Ishikawa (cell line): ENCODE data around the gene VSTM2B.

Experiments
- CEBPB ChIP-seq: IDR thresholded peaks from 2 replicates; pipeline ENCODE4 v1.6.1; 2012
- CREB1 ChIP-seq: IDR thresholded peaks from 2 replicates; pipeline ENCODE4 v1.6.1; 2012; ENCODE audit warnings: low read depth
- EGR1 ChIP-seq: IDR thresholded peaks from 2 replicates; pipeline ENCODE4 v1.6.1; 2012
- EP300 ChIP-seq: IDR thresholded peaks from 2 replicates; pipeline ENCODE4 v1.6.1; 2012; ENCODE audit warnings: borderline replicate concordance
- FOXM1 ChIP-seq: IDR thresholded peaks from 2 replicates; pipeline ENCODE4 v1.6.1; 2012; ENCODE audit warnings: low read depth, borderline replicate concordance
- NFIC ChIP-seq: IDR thresholded peaks from 2 replicates; pipeline ENCODE4 v1.6.1; 2012
- RAD21 ChIP-seq: IDR thresholded peaks from 2 replicates; pipeline ENCODE4 v1.6.1; 2012; ENCODE audit warnings: low read depth
- TAF1 ChIP-seq: IDR thresholded peaks from 2 replicates; pipeline ENCODE4 v1.6.1; 2012; ENCODE audit warnings: low read depth, mild to moderate bottlenecking
- TCF12 ChIP-seq: IDR thresholded peaks from 2 replicates; pipeline ENCODE4 v1.6.1; 2012; ENCODE audit warnings: low read depth
- TEAD4 ChIP-seq: IDR thresholded peaks from 2 replicates; pipeline ENCODE4 v1.6.1; 2012
- YY1 ChIP-seq: IDR thresholded peaks from 2 replicates; pipeline ENCODE4 v1.6.1; 2012; ENCODE audit warnings: low read depth
- ZBTB7A ChIP-seq: IDR thresholded peaks from 2 replicates; pipeline ENCODE4 v1.6.1; 2012; ENCODE audit warnings: low read depth
- TF ChIP-seq, protein P1 (sequence below): IDR thresholded peaks from 2 replicates; pipeline ENCODE4 v1.6.1; 2012; ENCODE audit warnings: low read depth, mild to moderate bottlenecking
- TF ChIP-seq, protein P2 (sequence below): IDR thresholded peaks from 2 replicates; pipeline ENCODE4 v1.6.1; 2012
- TF ChIP-seq, protein P3 (sequence below): IDR thresholded peaks from 2 replicates; pipeline ENCODE4 v1.6.1; 2012

Gene VSTM2B

DNA sequence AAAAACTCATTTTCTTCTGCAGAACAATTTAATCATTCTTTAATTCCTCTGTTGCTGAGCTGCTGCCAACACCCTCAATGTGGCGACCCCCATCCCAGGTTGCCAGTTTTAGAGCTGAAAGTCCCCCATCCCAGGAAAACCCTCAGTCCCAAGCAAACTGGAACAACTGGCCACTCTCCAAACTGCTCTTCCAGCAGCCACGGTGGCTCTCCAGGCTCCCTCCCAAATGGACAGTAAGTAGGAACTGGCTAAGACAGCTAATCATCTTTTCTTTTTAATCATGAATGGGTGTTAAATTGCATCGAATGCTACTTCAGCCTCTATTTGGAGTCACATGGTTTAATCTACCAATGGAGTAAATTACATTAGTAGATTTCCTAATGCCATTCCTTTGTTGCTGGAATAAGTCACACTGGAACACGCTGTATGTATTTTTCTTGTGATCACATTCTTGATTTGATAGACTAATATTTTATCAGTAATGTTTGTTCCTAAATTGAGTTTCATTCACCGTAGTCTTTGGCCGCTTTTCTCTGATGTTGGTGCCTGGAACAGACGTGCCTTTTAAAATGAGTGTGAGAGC, 33.7 kb upstream of the VSTM2B start:
- TF ChIP-seq TAF1 (no peak), YY1 (no peak), FOXM1 (no peak), EP300 (no peak), TEAD4 (no peak), TCF12 (no peak), RAD21 (no peak)
- TF ChIP-seq, protein P1, sequence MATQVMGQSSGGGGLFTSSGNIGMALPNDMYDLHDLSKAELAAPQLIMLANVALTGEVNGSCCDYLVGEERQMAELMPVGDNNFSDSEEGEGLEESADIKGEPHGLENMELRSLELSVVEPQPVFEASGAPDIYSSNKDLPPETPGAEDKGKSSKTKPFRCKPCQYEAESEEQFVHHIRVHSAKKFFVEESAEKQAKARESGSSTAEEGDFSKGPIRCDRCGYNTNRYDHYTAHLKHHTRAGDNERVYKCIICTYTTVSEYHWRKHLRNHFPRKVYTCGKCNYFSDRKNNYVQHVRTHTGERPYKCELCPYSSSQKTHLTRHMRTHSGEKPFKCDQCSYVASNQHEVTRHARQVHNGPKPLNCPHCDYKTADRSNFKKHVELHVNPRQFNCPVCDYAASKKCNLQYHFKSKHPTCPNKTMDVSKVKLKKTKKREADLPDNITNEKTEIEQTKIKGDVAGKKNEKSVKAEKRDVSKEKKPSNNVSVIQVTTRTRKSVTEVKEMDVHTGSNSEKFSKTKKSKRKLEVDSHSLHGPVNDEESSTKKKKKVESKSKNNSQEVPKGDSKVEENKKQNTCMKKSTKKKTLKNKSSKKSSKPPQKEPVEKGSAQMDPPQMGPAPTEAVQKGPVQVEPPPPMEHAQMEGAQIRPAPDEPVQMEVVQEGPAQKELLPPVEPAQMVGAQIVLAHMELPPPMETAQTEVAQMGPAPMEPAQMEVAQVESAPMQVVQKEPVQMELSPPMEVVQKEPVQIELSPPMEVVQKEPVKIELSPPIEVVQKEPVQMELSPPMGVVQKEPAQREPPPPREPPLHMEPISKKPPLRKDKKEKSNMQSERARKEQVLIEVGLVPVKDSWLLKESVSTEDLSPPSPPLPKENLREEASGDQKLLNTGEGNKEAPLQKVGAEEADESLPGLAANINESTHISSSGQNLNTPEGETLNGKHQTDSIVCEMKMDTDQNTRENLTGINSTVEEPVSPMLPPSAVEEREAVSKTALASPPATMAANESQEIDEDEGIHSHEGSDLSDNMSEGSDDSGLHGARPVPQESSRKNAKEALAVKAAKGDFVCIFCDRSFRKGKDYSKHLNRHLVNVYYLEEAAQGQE, result no peak

DNA sequence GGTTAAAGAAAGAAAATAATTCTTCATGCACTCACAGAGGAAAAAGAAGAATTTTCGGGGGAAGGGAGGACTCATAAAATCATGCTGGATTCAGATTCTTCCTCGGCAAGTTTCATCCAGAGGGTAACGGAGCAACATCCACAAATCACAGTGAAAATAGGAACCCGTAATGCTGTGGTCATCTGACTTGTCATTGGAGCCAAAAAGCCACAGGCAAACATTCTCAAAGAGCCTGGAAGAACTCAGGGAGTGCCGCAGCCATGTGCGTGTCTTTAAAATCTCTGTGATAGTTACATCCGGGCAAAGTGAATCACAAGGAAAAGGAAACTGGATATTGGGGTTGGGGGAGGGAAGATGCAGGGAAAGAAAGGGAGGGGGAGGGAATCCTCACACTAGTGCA, 33.0 kb upstream of the VSTM2B start:
- no peak for TF ChIP-seq EGR1
- TF ChIP-seq CREB1, result no peak
- no peak for TF ChIP-seq RAD21
- TF ChIP-seq FOXM1, result no peak
- TF ChIP-seq, protein P1, result no peak
- TF ChIP-seq ZBTB7A, result no peak
- TF ChIP-seq NFIC, result no peak
- TF ChIP-seq CEBPB, result no peak
- no peak for TF ChIP-seq YY1
- TF ChIP-seq, protein P2, sequence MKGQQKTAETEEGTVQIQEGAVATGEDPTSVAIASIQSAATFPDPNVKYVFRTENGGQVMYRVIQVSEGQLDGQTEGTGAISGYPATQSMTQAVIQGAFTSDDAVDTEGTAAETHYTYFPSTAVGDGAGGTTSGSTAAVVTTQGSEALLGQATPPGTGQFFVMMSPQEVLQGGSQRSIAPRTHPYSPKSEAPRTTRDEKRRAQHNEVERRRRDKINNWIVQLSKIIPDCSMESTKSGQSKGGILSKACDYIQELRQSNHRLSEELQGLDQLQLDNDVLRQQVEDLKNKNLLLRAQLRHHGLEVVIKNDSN, result no peak
- TF ChIP-seq, protein P3, sequence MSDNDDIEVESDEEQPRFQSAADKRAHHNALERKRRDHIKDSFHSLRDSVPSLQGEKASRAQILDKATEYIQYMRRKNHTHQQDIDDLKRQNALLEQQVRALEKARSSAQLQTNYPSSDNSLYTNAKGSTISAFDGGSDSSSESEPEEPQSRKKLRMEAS, result no peak
- no peak for TF ChIP-seq TEAD4
- no peak for TF ChIP-seq TAF1
- TF ChIP-seq TCF12, result no peak
- no peak for TF ChIP-seq EP300

DNA sequence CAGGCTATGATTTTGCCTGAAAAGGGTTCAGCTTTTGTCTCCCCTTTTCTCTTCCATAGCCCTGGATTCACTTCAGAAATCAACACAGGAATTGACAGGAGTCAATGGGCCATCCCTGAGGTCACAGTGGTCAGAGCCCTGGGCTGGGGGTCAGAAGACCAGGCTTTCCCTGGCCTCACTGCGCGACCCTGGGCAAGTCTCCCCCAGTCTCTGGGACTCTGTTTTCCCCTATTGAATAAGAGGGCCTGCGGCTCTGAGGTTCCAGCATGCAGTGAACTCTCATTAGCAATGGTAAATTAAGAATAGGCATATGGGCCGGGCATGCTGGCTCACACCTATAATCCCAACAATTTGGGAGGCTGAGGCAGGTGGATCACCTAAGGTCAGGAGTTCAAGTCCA, 30.7 kb upstream of the VSTM2B start:
- no peak for TF ChIP-seq EP300

DNA sequence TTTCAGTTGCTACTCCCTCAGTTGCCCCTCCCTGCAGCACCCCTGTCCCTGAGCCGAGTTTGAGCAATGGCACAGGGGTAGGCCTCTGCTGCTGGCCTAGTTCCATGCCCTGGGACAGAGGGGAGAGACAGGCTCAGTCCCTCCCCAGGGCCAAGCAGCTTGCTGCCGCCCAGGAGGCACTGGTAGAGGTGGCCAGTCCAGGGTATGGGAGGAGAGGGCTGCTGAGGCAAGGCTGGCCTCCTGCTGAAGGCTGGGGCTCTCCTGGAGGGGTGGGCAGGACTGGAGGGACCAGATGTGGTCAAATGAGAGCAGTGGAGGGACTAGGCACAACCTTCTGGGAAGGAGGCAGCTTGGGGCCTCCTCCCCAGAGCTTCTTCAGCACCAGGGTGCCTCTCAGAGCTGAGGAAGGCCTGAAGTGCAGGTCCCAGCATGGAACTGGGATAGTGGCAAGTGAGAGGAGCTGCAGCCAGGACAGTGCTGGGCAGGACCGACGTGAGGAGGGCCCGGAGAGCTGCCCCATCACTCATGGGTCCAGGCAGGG, 29.8 kb upstream of the VSTM2B start:
- TF ChIP-seq YY1, result no peak
- no peak for TF ChIP-seq EGR1
- no peak for TF ChIP-seq TEAD4
- TF ChIP-seq, protein P2, result no peak
- no peak for TF ChIP-seq CREB1
- no peak for TF ChIP-seq CEBPB
- TF ChIP-seq ZBTB7A, result no peak
- TF ChIP-seq TAF1, result no peak
- TF ChIP-seq FOXM1, result no peak
- TF ChIP-seq TCF12, result no peak
- no peak for TF ChIP-seq RAD21
- TF ChIP-seq, protein P1, result no peak
- no peak for TF ChIP-seq EP300
- TF ChIP-seq, protein P3, result no peak
- no peak for TF ChIP-seq NFIC

DNA sequence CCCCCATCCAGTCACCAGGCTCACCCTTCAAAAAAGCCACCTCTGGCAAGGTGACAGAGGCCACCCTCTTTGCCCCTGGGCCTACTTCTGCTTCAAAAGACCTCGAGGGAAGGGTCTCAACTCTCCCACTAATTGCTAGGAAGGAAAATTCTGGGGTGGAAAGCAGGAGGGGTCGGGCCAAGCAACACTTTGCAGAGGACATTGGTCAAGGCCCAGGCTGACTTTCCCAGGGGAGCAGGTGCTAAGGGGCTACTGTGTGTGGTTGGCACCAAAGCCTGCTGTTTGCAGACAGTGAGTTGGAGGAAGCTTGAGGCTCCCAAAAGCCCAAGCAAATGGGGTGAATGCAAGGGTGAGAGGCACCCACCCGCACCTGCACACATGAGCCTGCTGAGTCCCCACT, 28.6 kb upstream of the VSTM2B start:
- TF ChIP-seq TEAD4 (no peak), YY1 (no peak), TCF12 (no peak), EP300 (no peak), CEBPB (no peak), CREB1 (no peak), FOXM1 (no peak), RAD21 (no peak), NFIC (no peak), EGR1 (no peak), TAF1 (no peak), ZBTB7A (no peak)
- TF ChIP-seq, protein P2, result no peak
- TF ChIP-seq, protein P3, result no peak
- TF ChIP-seq, protein P1, result no peak
